Measurements from ENCODE around the gene ERMP1.

ERMP1 gene

DNA sequence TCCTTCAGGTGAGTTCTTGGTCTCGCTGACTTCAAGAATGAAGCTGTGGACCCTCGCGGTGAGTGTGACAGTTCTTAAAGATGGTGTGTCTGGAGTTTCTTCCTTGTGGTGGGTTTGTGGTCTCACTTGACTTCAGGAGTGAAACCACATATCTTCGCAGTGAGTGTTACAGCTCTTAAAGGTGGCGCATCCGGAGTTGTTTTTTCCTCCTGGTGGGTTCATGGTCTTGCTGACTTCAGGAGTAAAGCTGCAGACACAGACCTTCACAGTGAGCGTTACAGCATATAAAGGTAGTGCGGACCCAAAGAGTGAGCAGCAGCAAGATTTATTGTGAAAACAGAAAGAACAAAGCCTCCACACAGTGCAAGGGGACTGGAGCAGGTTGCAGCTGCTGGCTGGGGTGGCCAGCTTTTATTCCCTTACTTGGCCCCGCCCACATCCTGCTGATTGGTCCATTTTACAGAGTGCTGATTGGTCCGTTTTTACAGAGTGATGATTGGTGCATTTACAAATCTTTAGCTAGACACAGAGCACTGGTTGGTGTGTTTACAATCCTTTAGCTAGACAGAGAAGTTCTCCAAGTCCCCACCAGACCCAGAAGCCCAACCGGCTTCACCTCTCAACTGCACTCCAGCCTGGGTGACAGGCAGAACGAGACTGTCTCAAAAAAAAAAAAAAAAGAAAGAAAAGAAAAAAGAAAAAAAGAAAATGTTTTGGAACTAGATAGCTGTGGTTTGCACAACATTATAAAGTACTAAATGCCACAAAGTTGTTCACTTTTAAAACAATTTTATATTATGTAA lies 9.1 kb upstream of the ERMP1 start:
- Histone ChIP-seq H3K9me3 (ENCODE audit: low read length) (no peaks in the 10 kb centered on the region), H4K20me1 (ENCODE audit: insufficient read depth, low read length) (no peaks in the 10 kb centered on the region), H3K36me3 (ENCODE audit: insufficient read depth, low read length) (no peaks in the 10 kb centered on the region), H3K79me2 (ENCODE audit: insufficient read depth, low read length) (no peaks in the 10 kb centered on the region), H3K4me1 (ENCODE audit: insufficient read depth, low read length, severe bottlenecking) (peaks cover 28% of the 10 kb centered on the region), H3K4me2 (ENCODE audit: low read length) (no peak overlapping the region), H3K27ac (ENCODE audit: low read depth, low read length, poor library complexity, severe bottlenecking) (no peak overlapping the region), H2AFZ (ENCODE audit: low read length) (no peak overlapping the region), H3K9me2 (ENCODE audit: low read depth, low read length) (no peaks in the 10 kb centered on the region), H3F3A (ENCODE audit: insufficient read depth, low read length) (no peaks in the 10 kb centered on the region), H3K4me3 (ENCODE audit: low read depth, low read length, poor library complexity, severe bottlenecking) (no peak overlapping the region), H3K27me3 (ENCODE audit: insufficient read depth, low read length) (no peaks in the 10 kb centered on the region), H3K9ac (ENCODE audit: low read length) (no peak overlapping the region)
- TF ChIP-seq, protein P1, sequence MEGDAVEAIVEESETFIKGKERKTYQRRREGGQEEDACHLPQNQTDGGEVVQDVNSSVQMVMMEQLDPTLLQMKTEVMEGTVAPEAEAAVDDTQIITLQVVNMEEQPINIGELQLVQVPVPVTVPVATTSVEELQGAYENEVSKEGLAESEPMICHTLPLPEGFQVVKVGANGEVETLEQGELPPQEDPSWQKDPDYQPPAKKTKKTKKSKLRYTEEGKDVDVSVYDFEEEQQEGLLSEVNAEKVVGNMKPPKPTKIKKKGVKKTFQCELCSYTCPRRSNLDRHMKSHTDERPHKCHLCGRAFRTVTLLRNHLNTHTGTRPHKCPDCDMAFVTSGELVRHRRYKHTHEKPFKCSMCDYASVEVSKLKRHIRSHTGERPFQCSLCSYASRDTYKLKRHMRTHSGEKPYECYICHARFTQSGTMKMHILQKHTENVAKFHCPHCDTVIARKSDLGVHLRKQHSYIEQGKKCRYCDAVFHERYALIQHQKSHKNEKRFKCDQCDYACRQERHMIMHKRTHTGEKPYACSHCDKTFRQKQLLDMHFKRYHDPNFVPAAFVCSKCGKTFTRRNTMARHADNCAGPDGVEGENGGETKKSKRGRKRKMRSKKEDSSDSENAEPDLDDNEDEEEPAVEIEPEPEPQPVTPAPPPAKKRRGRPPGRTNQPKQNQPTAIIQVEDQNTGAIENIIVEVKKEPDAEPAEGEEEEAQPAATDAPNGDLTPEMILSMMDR (IDR thresholded peaks at IDR 0.05; ENCODE audit: low read length): no peak
- no peak for TF ChIP-seq EZH2 (IDR thresholded peaks at IDR 0.05; ENCODE audit: borderline replicate concordance, low read length)

- H3K4me1 ChIP-seq (ENCODE audit: insufficient read depth, low read length, severe bottlenecking): peaks cover 24% of the 10 kb centered on the region
Measured at GRCh38 chr9:5840788-5841187, 7.9 kb upstream of the ERMP1 start.

GRCh38 chr9:5839572-5839902 lies 6.6 kb upstream of the ERMP1 start:
- no peak for TF ChIP-seq EZH2 (IDR thresholded peaks at IDR 0.05; ENCODE audit: borderline replicate concordance, low read length)
- TF ChIP-seq, protein P1 (IDR thresholded peaks at IDR 0.05; ENCODE audit: low read length): no peak
- Histone ChIP-seq H3K9me3 (ENCODE audit: low read length) (no peaks in the 10 kb centered on the region), H2AFZ (ENCODE audit: low read length) (no peak overlapping the region), H4K20me1 (ENCODE audit: insufficient read depth, low read length) (no peaks in the 10 kb centered on the region), H3K4me3 (ENCODE audit: low read depth, low read length, poor library complexity, severe bottlenecking) (no peak overlapping the region), H3K79me2 (ENCODE audit: insufficient read depth, low read length) (no peaks in the 10 kb centered on the region), H3K9ac (ENCODE audit: low read length) (no peak overlapping the region), H3K36me3 (ENCODE audit: insufficient read depth, low read length) (no peaks in the 10 kb centered on the region), H3K27me3 (ENCODE audit: insufficient read depth, low read length) (no peaks in the 10 kb centered on the region), H3K9me2 (ENCODE audit: low read depth, low read length) (no peaks in the 10 kb centered on the region), H3K27ac (ENCODE audit: low read depth, low read length, poor library complexity, severe bottlenecking) (no peak overlapping the region), H3K4me2 (ENCODE audit: low read length) (no peak overlapping the region), H3F3A (ENCODE audit: insufficient read depth, low read length) (no peaks in the 10 kb centered on the region), H3K4me1 (ENCODE audit: insufficient read depth, low read length, severe bottlenecking) (peaks cover 11% of the 10 kb centered on the region)

More at GRCh38 chr9:5840788-5841187, 7.9 kb upstream of the ERMP1 start:
- Histone ChIP-seq H3K4me3 (ENCODE audit: low read depth, low read length, poor library complexity, severe bottlenecking) (no peak overlapping the region), H4K20me1 (ENCODE audit: insufficient read depth, low read length) (no peaks in the 10 kb centered on the region), H3K27ac (ENCODE audit: low read depth, low read length, poor library complexity, severe bottlenecking) (no peak overlapping the region), H3K4me2 (ENCODE audit: low read length) (no peak overlapping the region), H3K79me2 (ENCODE audit: insufficient read depth, low read length) (no peaks in the 10 kb centered on the region), H3K36me3 (ENCODE audit: insufficient read depth, low read length) (no peaks in the 10 kb centered on the region), H3K9me2 (ENCODE audit: low read depth, low read length) (no peaks in the 10 kb centered on the region), H3K9me3 (ENCODE audit: low read length) (no peaks in the 10 kb centered on the region), H3K9ac (ENCODE audit: low read length) (no peak overlapping the region), H3K27me3 (ENCODE audit: insufficient read depth, low read length) (no peaks in the 10 kb centered on the region), H3F3A (ENCODE audit: insufficient read depth, low read length) (no peaks in the 10 kb centered on the region), H2AFZ (ENCODE audit: low read length) (no peak overlapping the region)
- TF ChIP-seq, protein P1 (IDR thresholded peaks at IDR 0.05; ENCODE audit: low read length): no peak
- no peak for TF ChIP-seq EZH2 (IDR thresholded peaks at IDR 0.05; ENCODE audit: borderline replicate concordance, low read length)
